HG03457 (cell line): ENCODE measurements around the gene FERD3L.

ENCODE experiments used
- ATAC-seq: cut with Tn5 transposase; IDR thresholded peaks from one replicate; pipeline ENCODE4 v1.9.1; 2021; ENCODE audit warnings: moderate number of reproducible peaks; ENCODE audit not compliant: unreplicated experiment

FERD3L gene

GRCh38 chr7:19117091-19117869 is 27.9 kb downstream of the FERD3L start, which contains the start of gene TWIST1:
Gene TWIST1, minus strand, starts transcription at chr7:19117636. Its CDS starts 315 bp downstream, at chr7:19117321.
- no peak for ATAC-seq

DNA sequence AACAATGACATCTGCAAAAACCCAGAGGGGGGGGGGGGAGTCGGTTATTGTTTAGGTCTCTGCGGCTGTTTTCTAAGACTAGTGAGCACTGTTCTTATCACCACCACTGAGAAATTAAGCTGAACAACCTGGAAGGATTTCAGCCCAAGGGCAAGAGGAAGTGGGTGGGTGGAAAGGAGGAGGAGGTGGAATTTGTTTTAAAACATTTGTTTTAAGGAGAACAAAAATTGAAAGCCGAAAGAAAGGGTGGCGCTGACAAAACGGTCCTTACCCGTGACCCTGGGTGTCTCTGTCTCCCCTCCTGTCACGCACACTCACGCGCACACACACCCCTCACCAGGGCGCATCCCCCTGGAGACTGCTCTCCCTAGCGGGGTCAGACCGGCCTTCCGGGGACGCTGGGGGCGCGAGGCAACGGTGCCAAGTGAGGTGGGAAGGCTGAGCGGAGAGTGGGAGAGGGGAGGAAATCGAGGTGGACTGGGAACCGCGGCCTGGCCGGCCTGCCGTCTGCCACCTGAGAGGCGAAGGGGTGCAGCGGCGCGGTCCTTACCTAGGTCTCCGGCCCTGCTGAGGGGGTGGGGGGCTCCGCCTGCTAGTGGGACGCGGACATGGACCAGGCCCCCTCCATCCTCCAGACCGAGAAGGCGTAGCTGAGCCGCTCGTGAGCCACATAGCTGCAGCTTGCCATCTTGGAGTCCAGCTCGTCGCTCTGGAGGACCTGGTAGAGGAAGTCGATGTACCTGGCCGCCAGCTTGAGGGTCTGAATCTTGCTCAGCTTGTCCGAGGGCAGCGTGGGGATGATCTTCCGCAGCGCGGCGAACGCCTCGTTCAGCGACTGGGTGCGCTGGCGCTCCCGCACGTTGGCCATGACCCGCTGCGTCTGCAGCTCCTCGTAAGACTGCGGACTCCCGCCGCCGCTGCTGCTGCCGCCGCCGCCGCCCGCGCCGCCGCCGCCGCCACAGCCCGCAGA is 28.8 kb downstream of the FERD3L start:
- ATAC-seq = no peak

GRCh38 chr7:19114551-19114855 is 30.7 kb downstream of the FERD3L start:
- ATAC-seq = no peak

DNA sequence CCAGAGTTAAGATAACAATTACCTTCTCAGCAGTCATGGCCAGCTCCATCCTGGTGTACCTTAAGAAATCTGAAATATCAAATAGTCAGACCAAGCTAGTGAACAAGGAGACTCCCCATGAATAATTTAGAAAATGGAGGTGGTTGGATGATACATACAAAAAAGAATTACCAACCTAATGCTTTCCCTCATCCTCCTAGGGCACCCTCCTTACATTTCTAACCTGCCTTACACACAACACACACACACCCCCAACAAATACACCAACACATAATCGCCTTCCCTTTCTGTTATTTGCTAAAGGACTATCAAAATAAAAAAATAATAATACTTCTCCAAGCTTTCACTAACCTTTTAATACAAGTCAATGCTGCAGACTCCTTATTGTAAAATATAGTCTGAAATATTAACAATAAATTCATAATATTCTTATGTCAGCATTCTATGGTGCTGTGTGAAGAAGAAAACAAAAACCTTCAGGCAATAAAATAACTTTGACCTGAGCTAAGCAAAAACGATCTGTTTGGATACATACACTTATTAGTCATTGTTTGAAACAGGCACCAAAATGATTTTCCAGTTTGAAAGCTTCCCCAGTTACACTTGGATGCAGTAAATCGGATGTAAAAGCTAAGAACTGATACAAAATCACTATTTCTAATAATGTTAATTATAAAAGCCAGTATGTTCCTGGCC is 31.2 kb downstream of the FERD3L start:
- no peak for ATAC-seq

DNA sequence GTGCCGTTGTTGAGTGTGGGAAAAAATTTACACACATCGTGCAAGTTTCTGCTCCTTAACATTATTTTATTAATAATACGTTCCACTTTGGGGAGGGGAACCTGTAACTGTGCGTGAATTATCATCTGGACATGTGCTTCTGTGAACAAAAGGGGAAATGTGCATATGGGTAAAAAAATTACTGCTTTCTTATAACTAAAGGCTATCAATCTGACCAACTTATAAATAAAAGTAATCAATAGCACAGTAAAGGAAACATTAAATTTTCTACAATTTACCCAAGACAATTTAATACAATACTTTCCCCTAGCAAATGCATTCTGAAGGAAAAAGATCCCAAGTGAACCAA is 32.2 kb downstream of the FERD3L start:
- no peak for ATAC-seq

- ATAC-seq = no peak
These were observed 32.8 kb downstream of the FERD3L start for GRCh38 chr7:19112274-19113001.

DNA sequence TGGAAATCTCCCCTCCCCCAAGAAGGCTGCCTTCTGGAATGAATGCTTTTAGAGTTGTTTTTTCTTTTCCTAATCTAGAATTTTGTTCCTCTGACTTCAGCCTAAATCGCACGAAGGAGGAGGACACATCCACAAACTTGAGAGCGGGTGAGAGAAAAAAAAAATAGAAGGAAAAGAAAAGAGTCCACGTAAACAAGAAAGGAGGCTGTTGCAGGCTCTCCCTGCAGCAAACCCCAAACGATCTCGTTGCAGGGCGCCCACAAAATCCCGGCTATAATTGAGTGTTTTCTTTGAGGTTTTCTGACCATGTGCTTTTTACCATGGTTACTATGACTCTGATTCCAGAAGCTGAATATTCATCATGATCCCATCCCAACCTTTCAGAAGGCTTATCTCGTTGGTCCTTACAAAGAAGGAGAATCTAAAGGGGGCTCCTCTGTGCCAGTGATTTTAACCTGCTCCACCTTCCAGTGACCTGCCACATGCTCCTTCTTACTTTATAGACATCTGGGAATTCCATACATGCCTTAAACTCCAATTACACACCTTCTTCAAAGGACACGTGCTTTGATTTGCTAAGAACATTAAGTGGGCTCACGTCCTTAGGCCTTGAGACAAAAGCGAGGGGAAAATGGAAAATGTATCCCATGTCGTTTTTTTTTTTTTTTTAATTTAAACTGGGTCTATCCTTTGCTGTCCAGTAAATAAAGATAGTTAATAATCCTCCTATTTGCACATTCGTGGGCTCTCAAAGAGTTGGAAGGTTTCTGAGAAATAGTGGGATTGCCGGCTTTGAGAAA is 33.5 kb downstream of the FERD3L start:
- ATAC-seq = no peak

- ATAC-seq = no peak
These were observed 34.4 kb downstream of the FERD3L start for GRCh38 chr7:19110776-19111175.

DNA sequence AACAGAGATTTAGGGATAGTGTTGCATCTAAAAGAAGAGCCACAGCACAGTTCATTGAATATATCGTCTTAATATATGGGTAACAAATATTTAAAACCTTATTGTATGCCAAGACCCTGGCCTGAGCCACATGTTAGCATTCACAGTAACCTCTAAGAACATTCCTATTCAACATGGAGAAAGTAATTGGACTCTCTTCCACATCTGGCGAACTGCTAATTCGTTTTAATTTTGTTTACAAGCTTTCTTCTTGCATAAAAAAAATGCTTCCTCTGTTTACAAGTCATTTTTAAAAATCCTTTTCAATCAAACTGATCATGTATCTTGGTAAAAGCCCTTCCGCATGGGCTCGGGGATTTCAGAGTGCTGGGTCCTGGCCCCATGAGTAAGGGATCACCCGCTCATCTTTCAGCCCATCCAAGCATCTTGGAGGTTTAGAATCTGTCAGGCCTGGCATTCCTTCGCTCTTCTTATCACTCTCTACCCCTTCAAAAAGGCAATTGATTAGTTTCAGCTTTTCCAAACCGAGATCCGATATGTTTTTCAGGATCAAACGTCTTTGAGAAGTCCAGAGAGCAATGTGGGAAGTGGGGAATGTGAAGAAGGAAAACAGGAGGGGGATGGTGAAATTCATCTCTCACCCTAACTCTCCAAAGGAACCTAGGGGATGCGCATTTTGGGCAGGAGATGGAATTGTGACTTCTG is 35.0 kb downstream of the FERD3L start:
- ATAC-seq = no peak

GRCh38 chr7:19109000-19109946 is 35.9 kb downstream of the FERD3L start:
- no peak for ATAC-seq

DNA sequence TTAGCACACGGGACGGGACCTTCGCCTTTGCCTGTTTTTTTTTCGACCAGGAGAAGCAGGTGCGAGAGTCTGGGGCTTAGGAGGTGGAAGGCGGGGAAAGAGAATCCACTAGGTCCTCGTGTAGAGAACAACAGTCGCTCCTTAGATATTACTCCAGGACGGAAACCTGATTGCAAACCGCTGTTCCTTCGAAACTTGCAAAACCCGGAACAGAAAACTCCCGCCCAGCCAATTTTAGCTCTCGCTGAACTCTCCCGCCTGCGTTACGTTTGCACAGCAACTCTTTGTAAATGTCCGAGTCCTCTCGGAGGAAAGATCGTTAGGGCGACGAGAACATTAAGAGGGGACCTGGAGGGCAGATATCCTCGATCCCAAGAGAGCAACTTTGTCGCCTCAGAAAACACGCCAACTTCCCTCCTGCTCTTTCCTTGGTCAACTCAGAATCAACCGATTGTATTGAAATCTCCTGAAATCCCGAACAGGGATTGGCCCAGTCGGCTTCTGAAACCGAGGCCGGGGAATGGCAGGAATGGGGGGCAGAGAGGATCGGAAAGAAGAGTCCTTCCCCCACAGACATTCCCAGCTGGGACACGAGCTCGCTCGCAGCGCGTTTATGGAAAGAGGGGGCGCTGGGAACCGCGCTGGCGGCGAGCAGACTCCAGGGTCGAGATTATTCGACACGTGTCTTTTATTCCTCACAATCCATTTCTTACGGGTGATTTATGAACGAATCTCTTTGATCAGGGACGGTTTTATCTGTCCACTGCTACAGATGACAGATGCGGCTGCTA is 37.7 kb downstream of the FERD3L start:
- no peak for ATAC-seq

DNA sequence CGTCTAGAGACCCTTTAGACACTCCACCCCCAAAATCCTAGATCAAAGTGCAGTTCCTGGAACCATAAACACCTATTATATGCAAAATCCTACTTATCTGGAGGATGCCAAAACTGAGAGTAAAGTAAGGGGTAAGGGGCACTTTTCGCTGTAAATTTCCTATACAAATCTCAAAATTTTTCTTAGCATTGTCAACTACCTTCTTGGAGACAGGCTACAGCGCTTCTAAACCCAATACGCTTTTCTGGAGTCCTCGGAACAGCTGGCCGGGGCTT is 38.2 kb downstream of the FERD3L start:
- ATAC-seq = no peak

DNA sequence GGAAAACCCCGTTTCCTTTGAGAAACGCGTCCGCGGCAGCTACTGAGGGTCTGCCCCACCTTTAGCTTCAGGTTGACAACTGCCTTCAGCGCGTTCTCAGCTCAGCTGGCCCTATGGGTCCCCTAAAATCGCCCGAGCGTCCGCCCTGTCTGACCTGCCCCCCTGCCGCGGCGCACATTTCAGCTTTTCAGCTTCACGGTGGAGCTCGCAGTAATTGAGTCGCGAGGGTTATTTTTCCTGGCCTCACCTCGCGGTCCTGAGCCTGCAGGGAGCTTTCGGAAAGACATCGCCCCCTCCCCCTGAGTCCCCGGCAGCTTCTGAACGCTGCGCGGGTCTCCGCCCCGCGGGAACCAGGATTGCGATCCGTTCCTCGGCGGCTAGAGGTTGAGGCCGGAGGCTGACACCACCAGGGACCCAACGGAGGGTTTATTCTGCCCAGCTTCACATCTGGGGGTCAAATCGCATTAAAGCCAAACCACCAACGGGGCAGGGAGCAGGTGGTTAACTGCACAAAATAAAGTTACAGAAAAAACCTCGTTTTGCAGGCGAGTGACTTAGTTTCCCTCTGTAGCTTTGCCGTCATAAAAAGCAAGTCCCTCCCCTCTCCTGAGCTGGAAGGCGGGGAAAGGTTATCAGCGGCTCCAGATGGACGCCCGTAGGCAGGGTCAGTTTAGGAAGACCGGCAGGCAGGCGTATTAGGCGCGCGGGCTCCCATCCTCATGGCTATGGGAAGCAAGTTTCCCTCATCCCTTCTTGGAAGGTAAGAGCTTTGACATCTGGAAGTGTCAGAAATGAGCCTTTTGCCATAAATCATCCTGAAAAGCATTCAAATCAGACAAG is 38.8 kb downstream of the FERD3L start:
- ATAC-seq = no peak

DNA sequence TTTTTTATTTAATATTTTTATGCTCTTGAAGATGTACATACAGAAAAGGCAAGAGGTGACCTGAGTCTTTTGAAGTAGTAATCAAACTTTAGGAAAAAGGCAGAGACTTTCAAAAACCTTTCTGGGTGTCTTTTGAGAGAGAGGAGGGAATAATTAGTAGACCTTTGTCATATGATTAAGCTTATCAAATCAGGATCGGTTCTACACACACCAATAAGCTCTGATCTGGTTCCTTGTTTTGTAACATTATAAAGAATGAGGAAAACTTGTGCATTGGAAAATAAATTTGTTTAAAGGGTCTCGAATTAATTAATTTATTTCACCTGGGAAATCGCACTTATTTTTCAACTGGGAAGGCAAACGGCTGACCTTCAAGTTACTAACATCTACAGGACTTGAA is 39.7 kb downstream of the FERD3L start:
- ATAC-seq = no peak

DNA sequence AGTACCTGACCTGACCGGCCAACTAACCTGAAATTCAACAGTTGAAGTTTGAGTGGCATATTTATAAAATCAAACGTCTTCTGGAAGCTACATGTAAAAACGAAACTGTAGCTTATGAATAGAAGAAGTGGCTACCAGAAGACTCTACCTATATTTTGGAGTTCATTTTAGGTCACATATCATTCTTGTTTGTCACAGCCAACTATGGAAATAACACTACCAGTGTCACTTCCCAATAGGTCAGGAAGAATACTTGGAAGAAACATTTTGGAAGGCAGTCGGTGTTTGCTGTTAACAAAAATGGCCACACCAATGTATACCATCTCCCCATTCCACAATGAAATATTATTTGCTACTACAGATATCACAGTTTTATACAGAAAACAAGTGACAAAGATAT is 40.4 kb downstream of the FERD3L start:
- ATAC-seq = no peak

DNA sequence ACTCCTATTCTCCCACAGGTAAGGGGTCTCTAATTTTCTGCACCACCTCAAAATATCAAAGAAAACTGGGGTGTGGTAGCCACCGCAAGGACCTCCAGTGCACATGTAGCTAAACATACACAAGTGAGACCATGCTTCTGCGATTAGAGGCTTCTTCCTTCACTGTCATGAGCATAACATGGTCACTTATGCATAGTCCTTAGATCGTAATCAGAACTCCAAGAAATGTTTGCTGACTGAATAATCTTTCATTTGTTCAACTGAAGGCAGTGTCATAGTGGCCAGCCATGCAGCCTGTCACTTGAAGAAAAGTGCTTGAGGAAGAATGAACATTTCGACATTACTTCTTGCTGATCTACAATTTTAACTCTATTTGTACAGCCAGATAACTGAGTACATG is 42.3 kb downstream of the FERD3L start:
- ATAC-seq = no peak

DNA sequence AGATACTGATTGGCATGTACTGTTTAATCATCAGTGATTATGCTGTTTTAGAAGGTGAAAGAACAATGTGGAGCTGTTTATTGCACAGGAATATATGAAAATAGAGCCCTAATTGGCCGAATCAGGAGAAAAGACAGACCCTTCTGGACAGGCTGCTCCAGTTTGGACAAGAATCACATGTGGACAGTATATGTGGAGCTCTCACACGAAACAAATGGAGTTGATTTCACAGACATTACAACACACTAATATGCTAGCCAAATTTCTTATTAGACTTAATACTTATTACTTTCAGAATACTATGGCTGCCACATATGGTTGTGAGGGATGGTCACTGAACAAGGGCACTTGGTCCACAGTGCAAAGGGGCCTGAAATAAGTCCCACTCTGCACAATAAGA is 43.3 kb downstream of the FERD3L start:
- ATAC-seq = no peak
